GM23338 (cell line): ENCODE results near the gene HERC2.

Experiments used
- EZH2 ChIP-seq: fragments of 200-600 bp; sonication (generic); IDR thresholded peaks from one replicate; pipeline ENCODE4 v1.8.0; 2017; ENCODE audit warnings: antibody characterized with exemption, mild to moderate bottlenecking, low read depth; ENCODE audit not compliant: unreplicated experiment
- POLR2AphosphoS5 ChIP-seq: IDR thresholded peaks from 2 replicates; pipeline ENCODE4 v1.6.1; 2016; ENCODE audit warnings: antibody characterized with exemption, low read depth
- TF ChIP-seq, protein P1 (sequence below), 2 experiments: fragments of 200-600 bp in 1 of 2; sonication (generic) in 1 of 2; conservative IDR thresholded peaks; 2 replicates each; pipeline versions ENCODE4 v1.5.1 to v1.6.1; 2016 to 2017; ENCODE audit warnings: antibody characterized with exemption in 2 of 2, low read depth in 2 of 2, mild to moderate bottlenecking in 2 of 2, moderate library complexity in 1 of 2

DNA sequence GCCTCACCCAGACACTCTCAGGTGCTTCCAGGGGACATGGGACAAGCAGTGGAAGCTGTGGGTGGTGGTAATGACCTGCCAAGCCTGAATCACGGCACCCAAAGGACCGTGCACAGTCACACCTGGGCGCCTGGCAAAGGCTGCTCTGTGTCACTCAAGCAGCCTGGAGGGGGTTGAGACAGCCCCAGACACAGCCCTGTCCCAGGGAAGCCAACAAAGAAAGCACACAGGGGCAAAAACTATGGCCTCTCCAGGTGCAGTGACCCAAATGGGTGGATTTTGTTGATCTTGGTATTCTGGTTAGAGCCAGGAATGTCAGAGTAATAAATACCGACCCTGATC, 207.9 kb downstream of the HERC2 start:
- TF ChIP-seq, protein P1, sequence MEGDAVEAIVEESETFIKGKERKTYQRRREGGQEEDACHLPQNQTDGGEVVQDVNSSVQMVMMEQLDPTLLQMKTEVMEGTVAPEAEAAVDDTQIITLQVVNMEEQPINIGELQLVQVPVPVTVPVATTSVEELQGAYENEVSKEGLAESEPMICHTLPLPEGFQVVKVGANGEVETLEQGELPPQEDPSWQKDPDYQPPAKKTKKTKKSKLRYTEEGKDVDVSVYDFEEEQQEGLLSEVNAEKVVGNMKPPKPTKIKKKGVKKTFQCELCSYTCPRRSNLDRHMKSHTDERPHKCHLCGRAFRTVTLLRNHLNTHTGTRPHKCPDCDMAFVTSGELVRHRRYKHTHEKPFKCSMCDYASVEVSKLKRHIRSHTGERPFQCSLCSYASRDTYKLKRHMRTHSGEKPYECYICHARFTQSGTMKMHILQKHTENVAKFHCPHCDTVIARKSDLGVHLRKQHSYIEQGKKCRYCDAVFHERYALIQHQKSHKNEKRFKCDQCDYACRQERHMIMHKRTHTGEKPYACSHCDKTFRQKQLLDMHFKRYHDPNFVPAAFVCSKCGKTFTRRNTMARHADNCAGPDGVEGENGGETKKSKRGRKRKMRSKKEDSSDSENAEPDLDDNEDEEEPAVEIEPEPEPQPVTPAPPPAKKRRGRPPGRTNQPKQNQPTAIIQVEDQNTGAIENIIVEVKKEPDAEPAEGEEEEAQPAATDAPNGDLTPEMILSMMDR (conservative IDR thresholded peaks at IDR 0.05; ENCODE audit: low read depth in 2 of 2): no peak
- no peak for TF ChIP-seq EZH2
- TF ChIP-seq POLR2AphosphoS5: no peak
